Panc1 (cell line): ENCODE data around the gene RHBDF1. TPM values are rescaled to one million over a fixed set of nuclear protein-coding genes. Genes with fewer than 3 reads are reported as not detected.

Experiments
- ATAC-seq: fragments of 200-7000 bp; cut with Tn5 transposase; 2 replicates; pipeline ENCODE4 v1.9.1; 2020; ENCODE audit warnings: mild to moderate bottlenecking, moderate library complexity
- BruUV-seq: library from RNA; stranded (reverse); fragments of 400-500 nt; replicated peaks from 2 replicates; lab custom pipeline; 2021; lab: Mats Ljungman, UMichigan
- CTCF ChIA-PET: fragments of 300-600 bp; sonication (Branson Sonifier 250); formaldehyde crosslinking; loops from one replicate; lab custom pipeline; 2022; ENCODE audit warnings: antibody characterized with exemption; lab: Charles Lee
- POLR2A ChIA-PET: fragments of 300-600 bp; sonication (Branson Sonifier 250); formaldehyde crosslinking; loops from one replicate; lab custom pipeline; 2022; ENCODE audit warnings: antibody characterized with exemption; lab: Charles Lee
- DNase-seq: peaks from one replicate; pipeline ENCODE4 v3.0.0-alpha.2; 2010; ENCODE audit warnings: low read depth, low spot score
- H3K27ac ChIP-seq: 2 replicates; pipeline ENCODE4 v1.5.1; 2011; ENCODE audit warnings: mild to moderate bottlenecking, low read length, inconsistent platforms
- H3K27me3 ChIP-seq: fragments of 200-500 bp; sonication (Bioruptor generic); 2 replicates; pipeline ENCODE4 v1.6.0; 2014; ENCODE audit warnings: low read length, inconsistent platforms; ENCODE audit not compliant: control insufficient read depth, insufficient read depth
- H3K36me3 ChIP-seq: fragments of 200-500 bp; sonication (Bioruptor generic); 2 replicates; pipeline ENCODE4 v1.5.1; 2014; ENCODE audit warnings: inconsistent platforms, mild to moderate bottlenecking, low read length, moderate library complexity; ENCODE audit not compliant: control insufficient read depth, insufficient read depth
- H3K4me1 ChIP-seq: 2 replicates; pipeline ENCODE4 v1.5.1; 2011; ENCODE audit warnings: inconsistent platforms, mild to moderate bottlenecking, low read length, moderate library complexity; ENCODE audit not compliant: control insufficient read depth, insufficient read depth
- H3K4me3 ChIP-seq, 2 experiments: 2 replicates each; pipeline ENCODE4 v1.5.1; 2011 to 2012; ENCODE audit warnings: low read depth in 2 of 2, low read length in 2 of 2, mild to moderate bottlenecking in 2 of 2, inconsistent platforms in 1 of 2, moderate library complexity in 1 of 2
- H3K9me3 ChIP-seq: fragments of 200-500 bp; sonication (Bioruptor generic); 2 replicates; pipeline ENCODE4 v1.5.1; 2014; ENCODE audit warnings: low read depth, mild to moderate bottlenecking, inconsistent platforms, low read length, moderate library complexity; ENCODE audit not compliant: control insufficient read depth, insufficient read depth
- POLR2AphosphoS5 ChIP-seq: IDR thresholded peaks from 2 replicates; pipeline ENCODE4 v1.6.1; 2012; ENCODE audit warnings: mild to moderate bottlenecking, low read depth, low read length, moderate library complexity
- SIN3A ChIP-seq: IDR thresholded peaks from 2 replicates; pipeline ENCODE4 v1.6.1; 2012; ENCODE audit warnings: low read depth, mild to moderate bottlenecking, low read length, moderate library complexity, borderline replicate concordance; ENCODE audit not compliant: insufficient read depth
- TCF7L2 ChIP-seq: IDR thresholded peaks from 2 replicates; pipeline ENCODE4 v1.6.1; 2011; ENCODE audit warnings: mild to moderate bottlenecking, low read depth, low read length, inconsistent platforms
- in situ Hi-C: cut with HindIII; loops from 2 replicates; pipeline ENCODE4 v1.10.0; 2016; ENCODE audit warnings: low sequenced_read_pairs, low pct_unique_long_range_greater_than_20kb
- intact Hi-C: fragments of 100-400 bp; cut with micrococcal nuclease; formaldehyde crosslinking; loops from one replicate; pipeline ENCODE4 v1.10.0; 2022; ENCODE audit not compliant: unreplicated experiment
- total RNA-seq: library from RNA; stranded (reverse); gene quantifications from one replicate; pipeline ENCODE4 v1.2.1, GENCODE V29; 2021; ENCODE audit not compliant: unreplicated experiment
- TF ChIP-seq, protein P1 (sequence below): fragments of 450-650 bp; IDR thresholded peaks from 2 replicates; pipeline ENCODE4 v1.5.1; 2017; ENCODE audit warnings: mild to moderate bottlenecking
- TF ChIP-seq, protein P2 (sequence below), 2 experiments: IDR thresholded peaks; 2 replicates each; pipeline ENCODE4 v1.6.1; 2011 to 2012; ENCODE audit warnings: low read depth in 2 of 2, control low read depth in 1 of 2, low read length in 1 of 2, mild to moderate bottlenecking in 1 of 2, moderate library complexity in 1 of 2; ENCODE audit not compliant: insufficient read depth in 1 of 2

Gene RHBDF1
- total RNA-seq, 1 experiment from 2014 or later = 41.7 TPM

DNA sequence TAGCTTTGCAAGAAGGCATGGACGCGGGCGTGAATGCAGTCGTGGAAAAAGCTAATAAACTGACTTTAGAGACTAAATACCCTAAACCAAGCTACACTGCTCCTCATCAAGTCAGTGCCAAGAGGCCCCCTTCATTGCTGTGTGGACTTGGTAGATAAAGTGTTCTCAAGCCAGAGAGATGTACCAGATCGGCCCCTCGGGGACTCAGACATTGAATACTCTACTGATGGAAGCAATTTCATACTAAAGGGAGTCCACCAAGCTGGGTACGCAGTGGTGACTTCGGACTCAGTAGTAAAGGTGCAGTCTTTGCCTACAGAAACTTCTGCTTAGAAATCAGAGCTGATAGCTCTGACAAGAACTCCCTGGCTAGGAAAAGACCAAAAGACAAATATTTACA lies 27.8 kb downstream of the RHBDF1 start:
- ATAC-seq = no peak
- DNase-seq = no peak
- intact Hi-C loops (no loop called here), in situ Hi-C loops (no loop called here)
- Histone ChIP-seq H3K9me3 (no peaks in the 10 kb centered on the region), H3K27me3 (no peaks in the 10 kb centered on the region), H3K36me3 (peaks cover 14% of the 10 kb centered on the region), H3K27ac (no peak overlapping the region), H3K4me1 (no peaks in the 10 kb centered on the region), H3K4me3 (no peak overlapping the region)
- BruUV-seq = TSS peak; percentile 47
- POLR2A ChIA-PET = no interaction called here
- TF ChIP-seq TCF7L2 = no peak
- TF ChIP-seq, protein P1, sequence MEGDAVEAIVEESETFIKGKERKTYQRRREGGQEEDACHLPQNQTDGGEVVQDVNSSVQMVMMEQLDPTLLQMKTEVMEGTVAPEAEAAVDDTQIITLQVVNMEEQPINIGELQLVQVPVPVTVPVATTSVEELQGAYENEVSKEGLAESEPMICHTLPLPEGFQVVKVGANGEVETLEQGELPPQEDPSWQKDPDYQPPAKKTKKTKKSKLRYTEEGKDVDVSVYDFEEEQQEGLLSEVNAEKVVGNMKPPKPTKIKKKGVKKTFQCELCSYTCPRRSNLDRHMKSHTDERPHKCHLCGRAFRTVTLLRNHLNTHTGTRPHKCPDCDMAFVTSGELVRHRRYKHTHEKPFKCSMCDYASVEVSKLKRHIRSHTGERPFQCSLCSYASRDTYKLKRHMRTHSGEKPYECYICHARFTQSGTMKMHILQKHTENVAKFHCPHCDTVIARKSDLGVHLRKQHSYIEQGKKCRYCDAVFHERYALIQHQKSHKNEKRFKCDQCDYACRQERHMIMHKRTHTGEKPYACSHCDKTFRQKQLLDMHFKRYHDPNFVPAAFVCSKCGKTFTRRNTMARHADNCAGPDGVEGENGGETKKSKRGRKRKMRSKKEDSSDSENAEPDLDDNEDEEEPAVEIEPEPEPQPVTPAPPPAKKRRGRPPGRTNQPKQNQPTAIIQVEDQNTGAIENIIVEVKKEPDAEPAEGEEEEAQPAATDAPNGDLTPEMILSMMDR = no peak
- TF ChIP-seq, protein P2, sequence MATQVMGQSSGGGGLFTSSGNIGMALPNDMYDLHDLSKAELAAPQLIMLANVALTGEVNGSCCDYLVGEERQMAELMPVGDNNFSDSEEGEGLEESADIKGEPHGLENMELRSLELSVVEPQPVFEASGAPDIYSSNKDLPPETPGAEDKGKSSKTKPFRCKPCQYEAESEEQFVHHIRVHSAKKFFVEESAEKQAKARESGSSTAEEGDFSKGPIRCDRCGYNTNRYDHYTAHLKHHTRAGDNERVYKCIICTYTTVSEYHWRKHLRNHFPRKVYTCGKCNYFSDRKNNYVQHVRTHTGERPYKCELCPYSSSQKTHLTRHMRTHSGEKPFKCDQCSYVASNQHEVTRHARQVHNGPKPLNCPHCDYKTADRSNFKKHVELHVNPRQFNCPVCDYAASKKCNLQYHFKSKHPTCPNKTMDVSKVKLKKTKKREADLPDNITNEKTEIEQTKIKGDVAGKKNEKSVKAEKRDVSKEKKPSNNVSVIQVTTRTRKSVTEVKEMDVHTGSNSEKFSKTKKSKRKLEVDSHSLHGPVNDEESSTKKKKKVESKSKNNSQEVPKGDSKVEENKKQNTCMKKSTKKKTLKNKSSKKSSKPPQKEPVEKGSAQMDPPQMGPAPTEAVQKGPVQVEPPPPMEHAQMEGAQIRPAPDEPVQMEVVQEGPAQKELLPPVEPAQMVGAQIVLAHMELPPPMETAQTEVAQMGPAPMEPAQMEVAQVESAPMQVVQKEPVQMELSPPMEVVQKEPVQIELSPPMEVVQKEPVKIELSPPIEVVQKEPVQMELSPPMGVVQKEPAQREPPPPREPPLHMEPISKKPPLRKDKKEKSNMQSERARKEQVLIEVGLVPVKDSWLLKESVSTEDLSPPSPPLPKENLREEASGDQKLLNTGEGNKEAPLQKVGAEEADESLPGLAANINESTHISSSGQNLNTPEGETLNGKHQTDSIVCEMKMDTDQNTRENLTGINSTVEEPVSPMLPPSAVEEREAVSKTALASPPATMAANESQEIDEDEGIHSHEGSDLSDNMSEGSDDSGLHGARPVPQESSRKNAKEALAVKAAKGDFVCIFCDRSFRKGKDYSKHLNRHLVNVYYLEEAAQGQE (IDR thresholded peaks at IDR 0.05; ENCODE audit: insufficient read depth in 1 of 2, low read depth in 2 of 2, low read length in 1 of 2) = no peak
- no peak for TF ChIP-seq SIN3A
- TF ChIP-seq POLR2AphosphoS5 = no peak
- CTCF ChIA-PET = no interaction called here

DNA sequence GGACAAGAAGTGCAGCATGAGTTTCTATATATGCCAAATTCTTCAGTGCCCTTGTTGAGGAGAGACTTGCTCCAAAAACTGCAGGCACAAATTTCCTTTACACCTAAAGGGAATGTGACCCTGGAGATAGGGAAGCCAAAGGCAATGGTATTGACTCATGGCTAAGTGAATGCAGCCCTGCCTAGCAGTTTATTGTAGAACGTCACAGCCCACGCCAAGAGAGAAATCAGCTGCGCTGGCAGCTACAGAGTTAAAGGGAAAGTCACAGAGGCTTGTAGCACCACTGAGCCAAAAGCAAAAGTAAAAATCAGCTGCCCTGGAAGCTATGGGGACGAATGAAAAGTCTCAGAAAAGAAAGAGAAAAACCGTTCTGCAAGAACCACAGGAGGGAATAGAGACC lies 29.1 kb downstream of the RHBDF1 start:
- ChIA-PET CTCF (no interaction called here), POLR2A (no interaction called here)
- DNase-seq (no peak), ATAC-seq (no peak)
- H3K4me3 ChIP-seq = no peak overlapping the region
- BruUV-seq = no TSS peak
- intact Hi-C loops (no loop called here), in situ Hi-C loops (no loop called here)
- H3K27ac ChIP-seq = no peak overlapping the region
- H3K4me1 ChIP-seq = no peaks in the 10 kb centered on the region
- H3K36me3 ChIP-seq = peaks cover 14% of the 10 kb centered on the region
- TF ChIP-seq, protein P1 = no peak
- TF ChIP-seq SIN3A = no peak
- no peak for TF ChIP-seq POLR2AphosphoS5
- TF ChIP-seq, protein P2 (IDR thresholded peaks at IDR 0.05; ENCODE audit: insufficient read depth in 1 of 2, low read depth in 2 of 2, low read length in 1 of 2) = no peak
- TF ChIP-seq TCF7L2 = no peak
- no peaks in the 10 kb centered on the region for H3K27me3 ChIP-seq
- no peaks in the 10 kb centered on the region for H3K9me3 ChIP-seq
